HG03095 (cell line): ENCODE results near the gene RAB3C.
A peak's percentile ranks its signal among the peaks of the same experiment; 100 is the strongest.

Experiments used
- ATAC-seq: cut with Tn5 transposase; IDR thresholded peaks from one replicate; pipeline ENCODE4 v1.9.1; 2021; ENCODE audit warnings: moderate library complexity; ENCODE audit not compliant: unreplicated experiment

RAB3C gene

GRCh38 chr5:58860680-58861079, 277.8 kb downstream of the RAB3C start:
- no peak for ATAC-seq

GRCh38 chr5:58868931-58869330, 286.1 kb downstream of the RAB3C start:
- ATAC-seq: no peak

- no peak for ATAC-seq
Measured at GRCh38 chr5:58871648-58872242, 288.9 kb downstream of the RAB3C start.

- ATAC-seq: no peak
Measured at GRCh38 chr5:58872670-58873273, 289.9 kb downstream of the RAB3C start.

- no peak for ATAC-seq
Measured at GRCh38 chr5:58875599-58875998, 292.7 kb downstream of the RAB3C start.

GRCh38 chr5:58885260-58885659, 302.4 kb downstream of the RAB3C start:
- peak; percentile 56 for ATAC-seq

GRCh38 chr5:58886315-58887207, 303.7 kb downstream of the RAB3C start:
- ATAC-seq: peak; percentile 60

- no peak for ATAC-seq
Measured at GRCh38 chr5:58887311-58887710, 304.4 kb downstream of the RAB3C start.

GRCh38 chr5:58887721-58888409, 305.0 kb downstream of the RAB3C start:
- no peak for ATAC-seq

- ATAC-seq: no peak
Measured at GRCh38 chr5:58890265-58890664, 307.4 kb downstream of the RAB3C start.

- ATAC-seq: no peak
Measured at GRCh38 chr5:58890701-58891085, 307.8 kb downstream of the RAB3C start.

- no peak for ATAC-seq
Measured at GRCh38 chr5:58891086-58891970, 308.5 kb downstream of the RAB3C start.

GRCh38 chr5:58891971-58892343, 309.1 kb downstream of the RAB3C start:
- ATAC-seq: no peak

GRCh38 chr5:58893551-58893950, 310.7 kb downstream of the RAB3C start:
- ATAC-seq: no peak

- no peak for ATAC-seq
Measured at GRCh38 chr5:58898006-58898405, 315.1 kb downstream of the RAB3C start.

GRCh38 chr5:58898538-58898937, 315.7 kb downstream of the RAB3C start:
- ATAC-seq: no peak

- no peak for ATAC-seq
Measured at GRCh38 chr5:58901271-58901670, 318.4 kb downstream of the RAB3C start.

GRCh38 chr5:58902305-58902704, 319.4 kb downstream of the RAB3C start:
- no peak for ATAC-seq

GRCh38 chr5:58902765-58903164, 319.9 kb downstream of the RAB3C start:
- ATAC-seq: no peak

- no peak for ATAC-seq
Measured at GRCh38 chr5:58904737-58905136, 321.9 kb downstream of the RAB3C start.
